ENCODE results near the gene GNPTAB. TPM values are rescaled to one million over a fixed set of nuclear protein-coding genes. Genes with fewer than 3 reads are reported as not detected.
"Not testable (repeated sequence)": the region's sequence is repeated elsewhere in the genome, so short reads cannot be mapped to it uniquely, and the experiment has no call there.

The GNPTAB gene
- total RNA-seq, 1 experiment from 2014 or later: 25.4 TPM

DNA sequence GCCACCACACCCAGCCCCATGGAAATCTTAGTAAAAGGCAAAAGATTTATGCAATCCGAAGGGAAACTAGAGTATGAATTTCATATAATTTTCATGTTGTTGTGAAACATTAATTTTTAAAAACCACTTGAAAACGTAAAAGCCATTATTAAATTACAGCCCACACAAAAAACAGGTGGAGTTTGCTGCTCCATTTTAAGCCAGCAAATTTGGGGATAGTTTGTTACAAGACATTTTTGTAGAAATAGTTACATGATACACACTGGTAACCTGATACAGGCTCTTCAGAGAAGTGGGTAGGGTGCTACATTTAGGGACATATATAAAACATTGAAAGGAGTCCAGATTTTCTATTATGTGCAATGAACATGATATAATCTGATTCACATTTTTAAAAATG is 17.6 kb downstream of the GNPTAB start (continued):
- TF ChIP-seq FOXK1 (CRISPR knock-in tag; IDR thresholded peaks at IDR 0.05): no peak
- no peak for TF ChIP-seq ZNF138 (CRISPR knock-in tag; conservative IDR thresholded peaks at IDR 0.05)
- no peak for TF ChIP-seq RORB (CRISPR knock-in tag; IDR thresholded peaks at IDR 0.05)

GRCh38 chr12:101812716-101813115 is 18.0 kb downstream of the GNPTAB start:
- DNase-seq (ENCODE audit: low spot score); H3K9me3 Mint-ChIP-seq; H3K4me1 Mint-ChIP-seq; H3K27ac Mint-ChIP-seq; H3K4me3 Mint-ChIP-seq; H3K27me3 Mint-ChIP-seq (ENCODE audit: low read depth); POLR2A ChIA-PET; H3K36me3 Mint-ChIP-seq; CTCF ChIA-PET; ATAC-seq: not testable (repeated sequence)

- H3K9me3 Mint-ChIP-seq; CTCF ChIA-PET; POLR2A ChIA-PET; ATAC-seq; H3K27me3 Mint-ChIP-seq (ENCODE audit: low read depth); H3K27ac Mint-ChIP-seq; H3K36me3 Mint-ChIP-seq; DNase-seq (ENCODE audit: low spot score); H3K4me3 Mint-ChIP-seq: not testable (repeated sequence)
- H3K4me1 Mint-ChIP-seq: peaks cover 15% of the 10 kb centered on the region
Observed at GRCh38 chr12:101811342-101811741, 19.4 kb downstream of the GNPTAB start.

GRCh38 chr12:101809208-101809607 is 21.6 kb downstream of the GNPTAB start:
- no peak for DNase-seq (ENCODE audit: low spot score)
- peaks cover 15% of the 10 kb centered on the region for H3K4me1 Mint-ChIP-seq
- no peak overlapping the region for H3K4me3 Mint-ChIP-seq
- no peak for TF ChIP-seq ZMAT4 (CRISPR knock-in tag; IDR thresholded peaks at IDR 0.05)
- TF ChIP-seq, protein P1, sequence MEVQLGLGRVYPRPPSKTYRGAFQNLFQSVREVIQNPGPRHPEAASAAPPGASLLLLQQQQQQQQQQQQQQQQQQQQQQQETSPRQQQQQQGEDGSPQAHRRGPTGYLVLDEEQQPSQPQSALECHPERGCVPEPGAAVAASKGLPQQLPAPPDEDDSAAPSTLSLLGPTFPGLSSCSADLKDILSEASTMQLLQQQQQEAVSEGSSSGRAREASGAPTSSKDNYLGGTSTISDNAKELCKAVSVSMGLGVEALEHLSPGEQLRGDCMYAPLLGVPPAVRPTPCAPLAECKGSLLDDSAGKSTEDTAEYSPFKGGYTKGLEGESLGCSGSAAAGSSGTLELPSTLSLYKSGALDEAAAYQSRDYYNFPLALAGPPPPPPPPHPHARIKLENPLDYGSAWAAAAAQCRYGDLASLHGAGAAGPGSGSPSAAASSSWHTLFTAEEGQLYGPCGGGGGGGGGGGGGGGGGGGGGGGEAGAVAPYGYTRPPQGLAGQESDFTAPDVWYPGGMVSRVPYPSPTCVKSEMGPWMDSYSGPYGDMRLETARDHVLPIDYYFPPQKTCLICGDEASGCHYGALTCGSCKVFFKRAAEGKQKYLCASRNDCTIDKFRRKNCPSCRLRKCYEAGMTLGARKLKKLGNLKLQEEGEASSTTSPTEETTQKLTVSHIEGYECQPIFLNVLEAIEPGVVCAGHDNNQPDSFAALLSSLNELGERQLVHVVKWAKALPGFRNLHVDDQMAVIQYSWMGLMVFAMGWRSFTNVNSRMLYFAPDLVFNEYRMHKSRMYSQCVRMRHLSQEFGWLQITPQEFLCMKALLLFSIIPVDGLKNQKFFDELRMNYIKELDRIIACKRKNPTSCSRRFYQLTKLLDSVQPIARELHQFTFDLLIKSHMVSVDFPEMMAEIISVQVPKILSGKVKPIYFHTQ (CRISPR knock-in tag; IDR thresholded peaks at IDR 0.05): no peak
- TF ChIP-seq FOXJ3 (CRISPR knock-in tag; IDR thresholded peaks at IDR 0.05; ENCODE audit: borderline replicate concordance): no peak
- TF ChIP-seq NR2C2 (CRISPR knock-in tag; IDR thresholded peaks at IDR 0.05): no peak
- no peak for TF ChIP-seq ATF3 (CRISPR knock-in tag; conservative IDR thresholded peaks at IDR 0.05)
- TF ChIP-seq, protein P2, sequence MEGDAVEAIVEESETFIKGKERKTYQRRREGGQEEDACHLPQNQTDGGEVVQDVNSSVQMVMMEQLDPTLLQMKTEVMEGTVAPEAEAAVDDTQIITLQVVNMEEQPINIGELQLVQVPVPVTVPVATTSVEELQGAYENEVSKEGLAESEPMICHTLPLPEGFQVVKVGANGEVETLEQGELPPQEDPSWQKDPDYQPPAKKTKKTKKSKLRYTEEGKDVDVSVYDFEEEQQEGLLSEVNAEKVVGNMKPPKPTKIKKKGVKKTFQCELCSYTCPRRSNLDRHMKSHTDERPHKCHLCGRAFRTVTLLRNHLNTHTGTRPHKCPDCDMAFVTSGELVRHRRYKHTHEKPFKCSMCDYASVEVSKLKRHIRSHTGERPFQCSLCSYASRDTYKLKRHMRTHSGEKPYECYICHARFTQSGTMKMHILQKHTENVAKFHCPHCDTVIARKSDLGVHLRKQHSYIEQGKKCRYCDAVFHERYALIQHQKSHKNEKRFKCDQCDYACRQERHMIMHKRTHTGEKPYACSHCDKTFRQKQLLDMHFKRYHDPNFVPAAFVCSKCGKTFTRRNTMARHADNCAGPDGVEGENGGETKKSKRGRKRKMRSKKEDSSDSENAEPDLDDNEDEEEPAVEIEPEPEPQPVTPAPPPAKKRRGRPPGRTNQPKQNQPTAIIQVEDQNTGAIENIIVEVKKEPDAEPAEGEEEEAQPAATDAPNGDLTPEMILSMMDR (IDR thresholded peaks at IDR 0.05): no peak
- TF ChIP-seq ZNF671 (CRISPR knock-in tag; IDR thresholded peaks at IDR 0.05): no peak
- TF ChIP-seq ZNF263 (CRISPR knock-in tag; IDR thresholded peaks at IDR 0.05; ENCODE audit: low read depth): no peak
- TF ChIP-seq ZNF232 (CRISPR knock-in tag; IDR thresholded peaks at IDR 0.05): no peak
- no peak for TF ChIP-seq ZNF416 (CRISPR knock-in tag; IDR thresholded peaks at IDR 0.05)
- no peak for TF ChIP-seq RORB (CRISPR knock-in tag; IDR thresholded peaks at IDR 0.05)
- TF ChIP-seq, protein P3, sequence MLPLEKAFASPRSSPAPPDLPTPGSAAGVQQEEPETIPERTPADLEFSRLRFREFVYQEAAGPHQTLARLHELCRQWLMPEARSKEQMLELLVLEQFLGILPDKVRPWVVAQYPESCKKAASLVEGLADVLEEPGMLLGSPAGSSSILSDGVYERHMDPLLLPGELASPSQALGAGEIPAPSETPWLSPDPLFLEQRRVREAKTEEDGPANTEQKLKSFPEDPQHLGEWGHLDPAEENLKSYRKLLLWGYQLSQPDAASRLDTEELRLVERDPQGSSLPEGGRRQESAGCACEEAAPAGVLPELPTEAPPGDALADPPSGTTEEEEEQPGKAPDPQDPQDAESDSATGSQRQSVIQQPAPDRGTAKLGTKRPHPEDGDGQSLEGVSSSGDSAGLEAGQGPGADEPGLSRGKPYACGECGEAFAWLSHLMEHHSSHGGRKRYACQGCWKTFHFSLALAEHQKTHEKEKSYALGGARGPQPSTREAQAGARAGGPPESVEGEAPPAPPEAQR (CRISPR knock-in tag; IDR thresholded peaks at IDR 0.05): no peak
- no peak for TF ChIP-seq CBFB (CRISPR knock-in tag; IDR thresholded peaks at IDR 0.05; ENCODE audit: low read depth)
- TF ChIP-seq ZNF219 (CRISPR knock-in tag; IDR thresholded peaks at IDR 0.05; ENCODE audit: borderline replicate concordance): no peak
- no peak for TF ChIP-seq FOXP1 (CRISPR knock-in tag; IDR thresholded peaks at IDR 0.05; ENCODE audit: borderline replicate concordance)
- no peak for TF ChIP-seq E2F5 (CRISPR knock-in tag; IDR thresholded peaks at IDR 0.05)
- TF ChIP-seq ZBTB21 (CRISPR knock-in tag; IDR thresholded peaks at IDR 0.05; ENCODE audit: borderline replicate concordance): no peak
- no peaks in the 10 kb centered on the region for H3K27me3 Mint-ChIP-seq (ENCODE audit: low read depth)
- H3K9me3 Mint-ChIP-seq: no peaks in the 10 kb centered on the region
- POLR2A ChIA-PET: no interaction called here
- H3K36me3 Mint-ChIP-seq: no peaks in the 10 kb centered on the region
- no peak overlapping the region for H3K27ac Mint-ChIP-seq
- no peak for ATAC-seq
- CTCF ChIA-PET: no interaction called here

Measured in WTC11 (cell line).